MM.1S (cell line): ENCODE measurements around the gene CLPTM1.

ENCODE experiments used
- DNase-seq: peaks from one replicate; pipeline ENCODE4 v3.0.0-alpha.2; 2015
- H2AFZ ChIP-seq: fragments of 300-600 bp; sonication (generic); 2 replicates; pipeline ENCODE4 v1.6.0; 2016; ENCODE audit warnings: antibody characterized with exemption, low read length
- H3F3A ChIP-seq: fragments of 300-600 bp; sonication (generic); 2 replicates; pipeline ENCODE4 v1.6.1; 2016; ENCODE audit warnings: mild to moderate bottlenecking, antibody characterized with exemption, low read length, moderate library complexity, mixed read lengths; ENCODE audit not compliant: insufficient read depth
- H3K27ac ChIP-seq: fragments of 300-600 bp; sonication (generic); 2 replicates; pipeline ENCODE4 v1.5.1; 2016; ENCODE audit warnings: mild to moderate bottlenecking, low read length
- H3K27me3 ChIP-seq: fragments of 300-600 bp; sonication (generic); replicated peaks from 2 replicates; pipeline ENCODE4 v1.6.0; 2016; ENCODE audit warnings: low read length; ENCODE audit not compliant: insufficient read depth
- H3K36me3 ChIP-seq: fragments of 300-600 bp; sonication (generic); replicated peaks from 2 replicates; pipeline ENCODE4 v1.6.1; 2016; ENCODE audit warnings: mild to moderate bottlenecking, low read length, mixed read lengths; ENCODE audit not compliant: insufficient read depth
- H3K4me1 ChIP-seq: fragments of 300-600 bp; sonication (generic); 2 replicates; pipeline ENCODE4 v1.6.1; 2016; ENCODE audit warnings: low read length, mixed read lengths
- H3K4me2 ChIP-seq: fragments of 300-600 bp; sonication (generic); 2 replicates; pipeline ENCODE4 v1.6.0; 2016; ENCODE audit warnings: low read depth, low read length
- H3K4me3 ChIP-seq: fragments of 300-600 bp; sonication (generic); 2 replicates; pipeline ENCODE4 v1.5.1; 2016; ENCODE audit warnings: low read length, mixed read lengths
- H3K79me2 ChIP-seq: fragments of 300-600 bp; sonication (generic); 2 replicates; pipeline ENCODE4 v1.6.1; 2016; ENCODE audit warnings: mixed run types, low read length, mixed read lengths
- H3K9ac ChIP-seq: fragments of 300-600 bp; sonication (generic); 2 replicates; pipeline ENCODE4 v1.6.1; 2016; ENCODE audit warnings: low read length, mixed read lengths
- H3K9me2 ChIP-seq: fragments of 300-600 bp; sonication (generic); replicated peaks from 2 replicates; pipeline ENCODE4 v1.6.1; 2016; ENCODE audit warnings: mild to moderate bottlenecking, low read length, mixed read lengths; ENCODE audit not compliant: insufficient read depth
- H3K9me3 ChIP-seq: fragments of 300-600 bp; sonication (generic); replicated peaks from 2 replicates; pipeline ENCODE4 v1.6.1; 2016; ENCODE audit warnings: mild to moderate bottlenecking, low read length, mixed read lengths; ENCODE audit not compliant: insufficient read depth
- H4K20me1 ChIP-seq: fragments of 300-600 bp; sonication (generic); 2 replicates; pipeline ENCODE4 v1.6.1; 2016; ENCODE audit warnings: mild to moderate bottlenecking, low read length, moderate library complexity, mixed read lengths; ENCODE audit not compliant: insufficient read depth
- EZH2 ChIP-seq: fragments of 300-600 bp; sonication (generic); optimal IDR thresholded peaks from 2 replicates; pipeline ENCODE3; 2017; ENCODE audit warnings: low read depth, mild to moderate bottlenecking, antibody characterized with exemption, low read length, mixed read lengths
- EZH2phosphoT487 ChIP-seq: fragments of 300-600 bp; sonication (generic); IDR thresholded peaks from 2 replicates; pipeline ENCODE4 v1.6.1; 2018; ENCODE audit warnings: antibody characterized with exemption, low read length
- TF ChIP-seq, protein P1 (sequence below): fragments of 300-600 bp; sonication (generic); IDR thresholded peaks from 2 replicates; pipeline ENCODE4 v1.5.1; 2016; ENCODE audit warnings: antibody characterized with exemption, low read length, mixed read lengths

Gene CLPTM1

DNA sequence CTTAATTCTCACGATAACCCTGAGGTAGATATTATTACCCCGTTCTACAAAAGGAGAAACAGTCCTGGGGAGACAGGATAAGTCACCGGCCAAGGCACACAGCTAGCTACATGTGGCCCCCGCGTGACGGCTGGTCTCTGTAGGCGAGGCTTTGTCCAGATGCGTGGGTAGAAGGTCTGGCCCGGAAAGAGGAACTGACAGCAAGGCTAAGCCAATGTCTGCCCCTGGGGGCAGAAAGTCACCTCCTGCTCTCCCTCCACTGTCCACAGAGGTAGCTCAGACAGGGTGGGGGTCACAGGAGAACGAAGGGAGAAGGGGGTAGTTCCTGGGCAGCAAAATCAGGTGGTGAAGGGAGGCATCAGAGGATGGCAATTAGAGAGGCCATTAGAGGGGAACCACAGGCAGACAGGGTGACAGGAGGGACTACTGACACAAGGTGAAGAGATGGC, 11.4 kb upstream of the CLPTM1 start:
- no peak overlapping the region for H3K9ac ChIP-seq
- H3K27me3 ChIP-seq, result no peaks in the 10 kb centered on the region
- TF ChIP-seq EZH2, result no peak
- TF ChIP-seq, protein P1, sequence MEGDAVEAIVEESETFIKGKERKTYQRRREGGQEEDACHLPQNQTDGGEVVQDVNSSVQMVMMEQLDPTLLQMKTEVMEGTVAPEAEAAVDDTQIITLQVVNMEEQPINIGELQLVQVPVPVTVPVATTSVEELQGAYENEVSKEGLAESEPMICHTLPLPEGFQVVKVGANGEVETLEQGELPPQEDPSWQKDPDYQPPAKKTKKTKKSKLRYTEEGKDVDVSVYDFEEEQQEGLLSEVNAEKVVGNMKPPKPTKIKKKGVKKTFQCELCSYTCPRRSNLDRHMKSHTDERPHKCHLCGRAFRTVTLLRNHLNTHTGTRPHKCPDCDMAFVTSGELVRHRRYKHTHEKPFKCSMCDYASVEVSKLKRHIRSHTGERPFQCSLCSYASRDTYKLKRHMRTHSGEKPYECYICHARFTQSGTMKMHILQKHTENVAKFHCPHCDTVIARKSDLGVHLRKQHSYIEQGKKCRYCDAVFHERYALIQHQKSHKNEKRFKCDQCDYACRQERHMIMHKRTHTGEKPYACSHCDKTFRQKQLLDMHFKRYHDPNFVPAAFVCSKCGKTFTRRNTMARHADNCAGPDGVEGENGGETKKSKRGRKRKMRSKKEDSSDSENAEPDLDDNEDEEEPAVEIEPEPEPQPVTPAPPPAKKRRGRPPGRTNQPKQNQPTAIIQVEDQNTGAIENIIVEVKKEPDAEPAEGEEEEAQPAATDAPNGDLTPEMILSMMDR, result no peak
- no peak for TF ChIP-seq EZH2phosphoT487
- no peaks in the 10 kb centered on the region for H3K4me1 ChIP-seq
- H3K9me2 ChIP-seq, result no peaks in the 10 kb centered on the region
- no peaks in the 10 kb centered on the region for H3K79me2 ChIP-seq
- DNase-seq, result no peak
- H3K36me3 ChIP-seq, result no peaks in the 10 kb centered on the region
- H3K27ac ChIP-seq, result no peak overlapping the region
- no peaks in the 10 kb centered on the region for H4K20me1 ChIP-seq
- no peaks in the 10 kb centered on the region for H3F3A ChIP-seq
- H3K4me3 ChIP-seq, result no peak overlapping the region
- no peak overlapping the region for H2AFZ ChIP-seq
- H3K9me3 ChIP-seq, result no peaks in the 10 kb centered on the region
- no peak overlapping the region for H3K4me2 ChIP-seq

DNA sequence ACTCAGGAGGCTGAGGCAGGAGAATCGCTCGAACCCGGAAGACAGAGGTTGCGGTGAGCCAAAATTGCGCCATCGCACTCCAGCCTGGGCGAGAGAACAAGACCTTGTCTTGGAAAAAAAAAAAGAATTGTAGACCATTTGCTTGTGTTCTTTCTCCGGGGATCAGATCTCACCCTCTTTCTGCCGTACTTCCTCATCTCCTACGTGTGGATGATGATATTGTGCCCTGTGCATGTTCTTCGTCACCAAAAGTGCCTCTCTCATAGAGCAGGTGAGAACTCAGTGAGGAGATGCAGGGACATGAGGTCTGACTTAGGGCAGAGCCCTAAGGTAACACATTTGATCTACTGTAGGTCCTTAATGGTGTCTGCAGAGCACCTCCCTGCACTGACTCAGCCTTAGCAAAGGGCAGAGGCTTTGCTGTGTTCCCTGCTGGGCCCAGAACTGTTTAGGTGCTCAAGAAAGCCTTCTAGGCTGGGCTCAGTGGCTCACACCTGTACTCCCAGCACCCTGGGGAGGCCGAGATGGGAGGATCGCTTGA, 8.1 kb upstream of the CLPTM1 start:
- H3K9ac ChIP-seq, result no peak overlapping the region

DNA sequence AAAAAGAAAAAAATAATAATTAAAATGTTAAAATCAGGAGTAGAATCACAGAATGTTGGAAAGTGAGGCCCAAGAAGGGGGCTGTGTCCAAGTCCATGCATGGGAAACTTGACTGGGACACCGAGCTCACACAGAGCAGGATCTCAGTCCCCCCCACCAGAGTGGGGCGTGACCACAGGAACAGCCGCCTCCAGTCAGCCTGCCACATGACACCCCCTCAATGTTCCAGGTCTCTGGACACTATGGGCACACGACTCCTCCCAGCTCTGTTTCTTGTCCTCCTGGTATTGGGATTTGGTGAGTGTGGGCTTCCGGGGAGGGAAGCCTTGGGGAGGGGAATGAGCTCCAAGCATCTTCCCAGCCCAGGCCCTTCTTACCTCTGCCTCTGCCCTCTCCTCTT, 6.9 kb upstream of the CLPTM1 start:
- TF ChIP-seq EZH2phosphoT487 (no peak), EZH2 (no peak)
- TF ChIP-seq, protein P1, result no peak
- Histone ChIP-seq H3F3A (no peaks in the 10 kb centered on the region; the same call in 1 of the 2 replicates), H4K20me1 (no peaks in the 10 kb centered on the region), H3K27ac (no peak overlapping the region), H3K27me3 (no peaks in the 10 kb centered on the region), H3K4me2 (no peak overlapping the region), H2AFZ (no peak overlapping the region), H3K9me2 (no peaks in the 10 kb centered on the region), H3K4me3 (no peak overlapping the region), H3K36me3 (no peaks in the 10 kb centered on the region), H3K9me3 (no peaks in the 10 kb centered on the region), H3K79me2 (no peaks in the 10 kb centered on the region), H3K9ac (no peak overlapping the region), H3K4me1 (no peaks in the 10 kb centered on the region)
- no peak for DNase-seq

More for the DNA sequence above, 8.1 kb upstream of the CLPTM1 start:
- no peak for DNase-seq
- H2AFZ ChIP-seq, result no peak overlapping the region
- H3K4me2 ChIP-seq, result no peak overlapping the region
- H3K79me2 ChIP-seq, result no peaks in the 10 kb centered on the region
- no peak overlapping the region for H3K27ac ChIP-seq
- no peak overlapping the region for H3K4me3 ChIP-seq
- H3K36me3 ChIP-seq, result no peaks in the 10 kb centered on the region
- TF ChIP-seq EZH2, result no peak
- TF ChIP-seq, protein P1, result no peak
- no peak for TF ChIP-seq EZH2phosphoT487
- no peaks in the 10 kb centered on the region for H3K9me3 ChIP-seq
- no peaks in the 10 kb centered on the region; the same call in 1 of the 2 replicates for H3F3A ChIP-seq
- H4K20me1 ChIP-seq, result no peaks in the 10 kb centered on the region
- H3K4me1 ChIP-seq, result no peaks in the 10 kb centered on the region
- H3K27me3 ChIP-seq, result no peaks in the 10 kb centered on the region
- no peaks in the 10 kb centered on the region for H3K9me2 ChIP-seq
